ENCODE data around the gene DCPS.

DCPS gene

DNA sequence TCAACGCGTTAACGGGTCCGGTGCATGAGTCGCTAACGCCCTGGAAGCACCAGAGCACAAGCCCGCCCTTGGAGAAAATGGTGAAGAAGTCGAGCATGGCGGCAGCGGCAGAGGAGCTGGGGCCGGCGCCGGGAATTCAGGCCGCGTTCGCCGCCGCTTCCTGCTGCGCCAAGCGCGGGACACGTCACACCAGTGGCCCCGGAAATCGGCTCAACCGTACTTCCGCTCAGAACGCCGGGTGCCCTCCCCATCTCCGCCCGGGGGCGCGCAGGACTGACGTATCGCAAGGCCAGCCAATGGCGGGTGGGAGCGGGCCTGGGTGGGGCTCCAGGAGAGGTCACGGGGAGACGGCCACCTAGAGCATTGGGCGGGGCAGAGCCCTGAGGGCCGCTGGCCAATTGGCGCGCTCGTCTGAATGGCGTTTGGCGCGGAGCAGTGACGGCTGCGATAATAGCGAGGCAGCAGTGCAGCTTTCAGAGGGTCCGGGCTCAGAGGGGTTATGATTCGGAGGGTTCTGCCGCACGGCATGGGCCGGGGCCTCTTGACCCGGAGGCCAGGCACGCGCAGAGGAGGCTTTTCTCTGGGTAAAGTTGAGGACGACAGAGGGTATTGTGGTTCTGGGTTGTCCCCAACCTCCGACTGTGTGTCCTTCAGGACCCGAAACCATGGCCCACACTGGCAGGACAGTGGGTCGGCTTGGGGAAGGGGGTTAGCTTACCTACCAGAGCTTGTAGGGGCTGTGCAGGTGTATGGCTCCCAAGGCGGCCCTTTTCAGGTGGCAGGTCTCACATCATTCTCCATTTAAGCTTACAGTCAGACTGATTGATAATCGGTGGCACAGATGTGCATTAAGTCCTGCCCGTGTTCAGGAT, 34.9 kb upstream of the DCPS start, which contains the start of the genes FOXRED1 and SRPRA:
Gene FOXRED1 (plus strand): TSS at position 447 of the 872 bp plus-strand sequence. CDS start 53 bp downstream, at position 500.
Gene SRPRA (minus strand): TSS at position 188 of the 872 bp plus-strand sequence. CDS start 91 bp downstream, at position 97.
- H3K36me3 ChIP-seq (ENCODE audit: control insufficient read depth, insufficient read depth, low read length), result peaks cover 65% of the 10 kb centered on the region
- H3K27ac ChIP-seq (ENCODE audit: low read depth, low read length), result peak within 1 kb of the TSS; percentile 63

DNA sequence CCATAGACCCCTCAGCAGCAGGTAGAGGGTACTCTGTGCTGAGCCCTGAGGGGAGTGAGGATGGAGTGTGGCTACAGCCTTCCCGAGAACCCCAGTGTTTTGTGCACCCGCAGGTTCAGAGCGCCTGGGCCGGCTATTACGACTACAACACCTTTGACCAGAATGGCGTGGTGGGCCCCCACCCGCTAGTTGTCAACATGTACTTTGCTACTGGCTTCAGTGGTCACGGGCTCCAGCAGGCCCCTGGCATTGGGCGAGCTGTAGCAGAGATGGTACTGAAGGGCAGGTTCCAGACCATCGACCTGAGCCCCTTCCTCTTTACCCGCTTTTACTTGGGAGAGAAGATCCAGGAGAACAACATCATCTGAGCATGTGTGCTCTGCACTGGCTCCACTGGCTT, 26.5 kb upstream of the DCPS start:
- H3K27me3 ChIP-seq (ENCODE audit: control insufficient read depth, insufficient read depth, low read length), result peaks cover 6% of the 10 kb centered on the region
- H3K27ac ChIP-seq (ENCODE audit: low read depth, low read length), result no peak overlapping the region
- H3K9me3 ChIP-seq (ENCODE audit: control insufficient read depth, insufficient read depth, low read depth, low read length), result no peaks in the 10 kb centered on the region
- H3K36me3 ChIP-seq (ENCODE audit: control insufficient read depth, insufficient read depth, low read length), result peaks cover 67% of the 10 kb centered on the region
- no peak overlapping the region for H3K4me3 ChIP-seq (ENCODE audit: low read depth, low read length)
- H3K9ac ChIP-seq (ENCODE audit: low read length), result no peak overlapping the region
- H3K4me1 ChIP-seq (ENCODE audit: control insufficient read depth, insufficient read depth, low read length), result peaks cover 5% of the 10 kb centered on the region

More for the DNA sequence above, 34.9 kb upstream of the DCPS start, which contains the start of the genes FOXRED1 and SRPRA:
- H3K9ac ChIP-seq (ENCODE audit: low read length), result peak within 1 kb of the TSS; percentile 94
- H3K9me3 ChIP-seq (ENCODE audit: control insufficient read depth, insufficient read depth, low read depth, low read length), result no peaks in the 10 kb centered on the region
- no peaks in the 10 kb centered on the region for H3K27me3 ChIP-seq (ENCODE audit: control insufficient read depth, insufficient read depth, low read length)
- no peaks in the 10 kb centered on the region; the same call in 1 of the 2 replicates for H3K4me1 ChIP-seq (ENCODE audit: control insufficient read depth, insufficient read depth, low read length)
- H3K4me3 ChIP-seq (ENCODE audit: low read depth, low read length), result peak within 1 kb of the TSS; percentile 83

GRCh38 chr11:126277780-126278179, 26.1 kb upstream of the DCPS start:
- H3K9me3 ChIP-seq (ENCODE audit: control insufficient read depth, insufficient read depth, low read depth, low read length), result no peaks in the 10 kb centered on the region
- H3K9ac ChIP-seq (ENCODE audit: low read length), result no peak overlapping the region
- H3K4me1 ChIP-seq (ENCODE audit: control insufficient read depth, insufficient read depth, low read length), result peaks cover 6% of the 10 kb centered on the region
- H3K27me3 ChIP-seq (ENCODE audit: control insufficient read depth, insufficient read depth, low read length), result peaks cover 6% of the 10 kb centered on the region
- no peak overlapping the region for H3K4me3 ChIP-seq (ENCODE audit: low read depth, low read length)
- no peak overlapping the region for H3K27ac ChIP-seq (ENCODE audit: low read depth, low read length)
- peaks cover 63% of the 10 kb centered on the region for H3K36me3 ChIP-seq (ENCODE audit: control insufficient read depth, insufficient read depth, low read length)

GRCh38 chr11:126279191-126279590, 24.7 kb upstream of the DCPS start:
- peaks cover 48% of the 10 kb centered on the region for H3K36me3 ChIP-seq (ENCODE audit: control insufficient read depth, insufficient read depth, low read length)
- H3K9me3 ChIP-seq (ENCODE audit: control insufficient read depth, insufficient read depth, low read depth, low read length), result no peaks in the 10 kb centered on the region
- no peak overlapping the region for H3K27ac ChIP-seq (ENCODE audit: low read depth, low read length)

GRCh38 chr11:126280595-126280994, 23.3 kb upstream of the DCPS start:
- Histone ChIP-seq H3K36me3 (ENCODE audit: control insufficient read depth, insufficient read depth, low read length) (peaks cover 37% of the 10 kb centered on the region), H3K4me3 (ENCODE audit: low read depth, low read length) (no peak overlapping the region), H3K9ac (ENCODE audit: low read length) (no peak overlapping the region), H3K27ac (ENCODE audit: low read depth, low read length) (no peak overlapping the region), H3K4me1 (ENCODE audit: control insufficient read depth, insufficient read depth, low read length) (peaks cover 10% of the 10 kb centered on the region), H3K9me3 (ENCODE audit: control insufficient read depth, insufficient read depth, low read depth, low read length) (no peaks in the 10 kb centered on the region), H3K27me3 (ENCODE audit: control insufficient read depth, insufficient read depth, low read length) (peaks cover 6% of the 10 kb centered on the region)

More at GRCh38 chr11:126279191-126279590, 24.7 kb upstream of the DCPS start:
- Histone ChIP-seq H3K9ac (ENCODE audit: low read length) (no peak overlapping the region), H3K4me3 (ENCODE audit: low read depth, low read length) (no peak overlapping the region), H3K27me3 (ENCODE audit: control insufficient read depth, insufficient read depth, low read length) (peaks cover 6% of the 10 kb centered on the region), H3K4me1 (ENCODE audit: control insufficient read depth, insufficient read depth, low read length) (peaks cover 10% of the 10 kb centered on the region)

- H3K27ac ChIP-seq (ENCODE audit: low read depth, low read length), result no peak overlapping the region
- H3K36me3 ChIP-seq (ENCODE audit: control insufficient read depth, insufficient read depth, low read length), result peaks cover 30% of the 10 kb centered on the region
- no peak overlapping the region for H3K9ac ChIP-seq (ENCODE audit: low read length)
- no peak overlapping the region for H3K4me3 ChIP-seq (ENCODE audit: low read depth, low read length)
- peaks cover 10% of the 10 kb centered on the region for H3K4me1 ChIP-seq (ENCODE audit: control insufficient read depth, insufficient read depth, low read length)
- H3K27me3 ChIP-seq (ENCODE audit: control insufficient read depth, insufficient read depth, low read length), result peaks cover 6% of the 10 kb centered on the region
- no peaks in the 10 kb centered on the region for H3K9me3 ChIP-seq (ENCODE audit: control insufficient read depth, insufficient read depth, low read depth, low read length)
Measured at GRCh38 chr11:126281245-126281644, 22.6 kb upstream of the DCPS start.

GRCh38 chr11:126281666-126282175, 22.1 kb upstream of the DCPS start:
- no peaks in the 10 kb centered on the region for H3K9me3 ChIP-seq (ENCODE audit: control insufficient read depth, insufficient read depth, low read depth, low read length)
- H3K4me1 ChIP-seq (ENCODE audit: control insufficient read depth, insufficient read depth, low read length), result peaks cover 10% of the 10 kb centered on the region
- H3K36me3 ChIP-seq (ENCODE audit: control insufficient read depth, insufficient read depth, low read length), result peaks cover 27% of the 10 kb centered on the region
- peak overlapping the region; percentile 68 for H3K4me3 ChIP-seq (ENCODE audit: low read depth, low read length)
- H3K9ac ChIP-seq (ENCODE audit: low read length), result no peak overlapping the region
- no peak overlapping the region for H3K27ac ChIP-seq (ENCODE audit: low read depth, low read length)
- peaks cover 6% of the 10 kb centered on the region for H3K27me3 ChIP-seq (ENCODE audit: control insufficient read depth, insufficient read depth, low read length)

GRCh38 chr11:126282361-126282735, 21.5 kb upstream of the DCPS start:
- Histone ChIP-seq H3K27ac (ENCODE audit: low read depth, low read length) (no peak overlapping the region), H3K4me1 (ENCODE audit: control insufficient read depth, insufficient read depth, low read length) (peaks cover 10% of the 10 kb centered on the region), H3K27me3 (ENCODE audit: control insufficient read depth, insufficient read depth, low read length) (peaks cover 6% of the 10 kb centered on the region), H3K9me3 (ENCODE audit: control insufficient read depth, insufficient read depth, low read depth, low read length) (no peaks in the 10 kb centered on the region), H3K9ac (ENCODE audit: low read length) (peak overlapping the region; percentile 67), H3K36me3 (ENCODE audit: control insufficient read depth, insufficient read depth, low read length) (peaks cover 21% of the 10 kb centered on the region), H3K4me3 (ENCODE audit: low read depth, low read length) (peak overlapping the region; percentile 68)

DNA sequence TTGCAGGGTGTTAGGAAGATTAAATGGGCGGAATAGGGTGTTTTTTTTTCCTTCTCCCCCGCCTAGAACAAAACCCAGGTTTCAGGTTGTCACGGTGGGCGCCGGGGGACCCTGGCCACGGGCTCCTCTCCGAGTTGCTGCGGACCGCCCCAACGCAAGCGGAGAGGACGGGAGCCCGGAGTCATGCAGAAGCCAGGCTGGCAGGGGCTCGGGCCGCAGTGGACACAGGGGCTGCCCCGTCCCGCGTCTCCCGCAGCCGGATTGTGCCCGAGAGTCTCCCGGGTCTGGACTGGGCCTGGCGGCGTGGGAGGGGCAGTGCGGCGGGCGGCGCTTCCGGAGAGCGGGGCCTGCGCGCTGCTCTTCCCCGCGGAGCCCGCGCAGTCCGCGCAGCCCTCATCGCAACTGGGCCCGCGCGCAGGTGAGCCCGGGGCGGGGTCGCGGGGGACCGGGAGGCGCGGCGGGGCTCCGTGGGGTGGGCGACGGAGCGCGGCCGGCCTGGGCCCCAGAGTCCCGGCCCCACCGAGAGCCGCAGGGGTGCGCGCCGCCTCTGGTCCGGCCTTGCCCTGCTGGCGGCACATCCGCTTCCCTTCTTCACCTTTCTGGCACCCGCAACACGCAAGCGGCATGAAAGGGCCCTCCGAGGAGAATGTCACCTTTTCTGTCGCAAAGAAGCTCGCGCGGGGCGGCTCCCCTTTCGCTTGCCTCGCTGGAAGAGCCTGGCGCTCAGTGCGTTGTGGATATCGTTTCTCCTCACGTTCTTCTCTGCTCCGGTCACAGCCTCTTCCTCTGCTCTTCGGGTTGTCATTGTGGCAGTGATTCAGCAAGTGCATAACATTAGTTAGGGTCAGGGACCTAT, 20.9 kb upstream of the DCPS start, which contains the start of gene TIRAP:
Gene TIRAP (plus strand): TSS at position 358 of the 856 bp plus-strand sequence. CDS start 7,802 bp downstream, outside the sequence.
- H3K9ac ChIP-seq (ENCODE audit: low read length), result peak within 1 kb of the TSS; percentile 67
- no peaks in the 10 kb centered on the region for H3K9me3 ChIP-seq (ENCODE audit: control insufficient read depth, insufficient read depth, low read depth, low read length)
- peaks cover 6% of the 10 kb centered on the region for H3K27me3 ChIP-seq (ENCODE audit: control insufficient read depth, insufficient read depth, low read length)
- H3K36me3 ChIP-seq (ENCODE audit: control insufficient read depth, insufficient read depth, low read length), result peaks cover 15% of the 10 kb centered on the region
- no peak within 1 kb of the TSS for H3K27ac ChIP-seq (ENCODE audit: low read depth, low read length)
- H3K4me1 ChIP-seq (ENCODE audit: control insufficient read depth, insufficient read depth, low read length), result peaks cover 10% of the 10 kb centered on the region
- peak within 1 kb of the TSS; percentile 68 for H3K4me3 ChIP-seq (ENCODE audit: low read depth, low read length)

DNA sequence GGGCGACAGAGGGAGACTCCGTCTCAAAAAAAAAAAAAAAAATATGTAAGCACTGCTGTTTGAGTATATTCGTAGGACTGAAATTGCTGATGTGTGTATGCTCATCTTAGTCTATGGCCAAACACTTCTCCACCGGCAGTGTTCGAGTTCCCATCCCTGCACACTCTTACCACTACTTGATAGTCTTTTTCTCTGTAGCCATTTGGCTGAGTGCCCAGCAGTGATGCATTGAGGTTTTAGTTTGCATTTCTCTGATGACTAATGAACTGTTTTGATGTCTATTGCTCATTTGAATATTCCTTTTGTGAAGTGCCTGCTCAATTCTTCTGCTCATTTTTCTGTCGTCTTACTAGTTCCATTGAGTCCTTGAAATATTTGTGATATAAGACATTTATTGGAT, 19.0 kb upstream of the DCPS start:
- no peak overlapping the region for H3K9ac ChIP-seq (ENCODE audit: low read length)
- H3K27me3 ChIP-seq (ENCODE audit: control insufficient read depth, insufficient read depth, low read length), result peaks cover 6% of the 10 kb centered on the region
- H3K4me3 ChIP-seq (ENCODE audit: low read depth, low read length), result no peak overlapping the region
- H3K27ac ChIP-seq (ENCODE audit: low read depth, low read length), result no peak overlapping the region
- no peaks in the 10 kb centered on the region for H3K9me3 ChIP-seq (ENCODE audit: control insufficient read depth, insufficient read depth, low read depth, low read length)
- no peaks in the 10 kb centered on the region for H3K36me3 ChIP-seq (ENCODE audit: control insufficient read depth, insufficient read depth, low read length)
- peaks cover 10% of the 10 kb centered on the region for H3K4me1 ChIP-seq (ENCODE audit: control insufficient read depth, insufficient read depth, low read length)
